Heart left ventricle (tissue), 16 donors: ENCODE data around the gene NDUFB10. TPM values are rescaled to one million over a fixed set of nuclear protein-coding genes. Genes with fewer than 3 reads are reported as not detected.

ENCODE experiments used
- ATAC-seq, 4 donors: fragments of 200-7000 bp; cut with Tn5 transposase; one replicate each; pipeline ENCODE4 v1.9.1; 2020 to 2022; ENCODE audit warnings: moderate library complexity in 4 of 4, mild to moderate bottlenecking in 3 of 4, moderate number of reproducible peaks in 1 of 4
- DNase-seq, 5 donors: peaks; one replicate each; pipeline ENCODE4 v3.0.0-alpha.2; 2020
- H3K27ac ChIP-seq, 12 donors: fragments of 200-600 bp; sonication (generic) in 4 of 12; one replicate each; pipeline versions ENCODE4 v1.5.0 to v1.8.0; 2016 to 2022; ENCODE audit warnings: mild to moderate bottlenecking in 2 of 12
- H3K27me3 ChIP-seq, 9 donors: fragments of 200-600 bp; sonication (generic) in 2 of 9; one replicate each; pipeline versions ENCODE4 v1.5.1 to v1.8.0; 2016 to 2022; ENCODE audit warnings: mild to moderate bottlenecking in 3 of 9
- H3K36me3 ChIP-seq, 9 donors: fragments of 200-600 bp; sonication (generic) in 2 of 9; one replicate each; pipeline versions ENCODE4 v1.5.0 to v1.8.0; 2018 to 2022; ENCODE audit warnings: mild to moderate bottlenecking in 2 of 9
- H3K4me1 ChIP-seq, 12 donors: fragments of 200-600 bp; sonication (generic) in 4 of 12; one replicate each; pipeline versions ENCODE4 v1.5.0 to v1.8.0; 2016 to 2022; ENCODE audit warnings: mild to moderate bottlenecking in 3 of 12
- H3K4me3 ChIP-seq, 12 donors: fragments of 200-600 bp; sonication (generic) in 4 of 12; one replicate each; pipeline versions ENCODE4 v1.5.0 to v1.8.0; 2017 to 2022; ENCODE audit warnings: mild to moderate bottlenecking in 9 of 12, moderate library complexity in 4 of 12
- H3K9me3 ChIP-seq, 12 donors: fragments of 200-600 bp; sonication (generic) in 4 of 12; one replicate each; pipeline versions ENCODE4 v1.5.0 to v1.8.0; 2016 to 2022; ENCODE audit warnings: mild to moderate bottlenecking in 1 of 12
- CTCF ChIP-seq, 12 donors: fragments of 200-600 bp; sonication (generic) in 4 of 12; IDR thresholded peaks; one replicate each; pipeline versions ENCODE4 v1.5.0 to v1.8.0; 2018 to 2022; ENCODE audit warnings: antibody characterized with exemption in 12 of 12, mild to moderate bottlenecking in 5 of 12
- POLR2A ChIP-seq, 2 donors: fragments of 450-650 bp; IDR thresholded peaks; one replicate each; pipeline ENCODE4 v1.6.1; 2017; ENCODE audit warnings: antibody characterized with exemption in 2 of 2, mild to moderate bottlenecking in 2 of 2, moderate library complexity in 2 of 2
- WGBS, 4 donors: extraction: QIAGEN DNeasy Blood & Tissue Kit in 2 of 4; methylation state at CpG; one replicate each; pipeline versions ENCODE4 v1.1.5 to v1.1.7; 2013 to 2018; 5-methylcytosine and 5-hydroxymethylcytosine counted together
- intact Hi-C, 10 donors: fragments of 100-400 bp; cut with DNase I; formaldehyde crosslinking; loops; one replicate each; pipeline versions ENCODE4 v1.11.1 to v1.14.2; 2022
- polyA plus RNA-seq, 2 donors: library from polyadenylated mRNA; stranded (reverse); fragments of 200-250 nt; gene quantifications; one replicate each; pipeline ENCODE4 v1.2.3, GENCODE V29; 2013
- total RNA-seq, 9 donors: library from RNA; depleted of rRNA in 2 of 9; stranded (reverse); fragments of >200 nt in 2 of 9; fragmentation: NEBNext Ultra II Directional in 3 of 9; extraction: Animal tissue kit (Norgen Biotek cat#: 25700) in 3 of 9; gene quantifications; one replicate each; pipeline versions ENCODE4 v1.1.0 to v1.2.4, GENCODE V29; 2016 to 2023
- donor health status: ischemic (EF 13 %, LVEDD 7.1; RV severe dilation, severe dysfunction).
- donor health status: healthy with polysubstance abuse.
- donor health status: DM: no; HTN: yes; CAD: no.
- donor health status: DM: no; HTN: no; CAD: no.
- donor health status: ischemic (EF 25% LVEDD 6.9; RV normal size, moderate dysfunction).
- donor health status: ischemic (EF 25% LVEDD 5.7; RV mildly dilated, moderate dysfunction).
- donor health status: healthy.
- donor health status: DM: yes; HTN: yes; CAD: no.
- donor health status: ischemic (EF 35%, LVEDD 5.7; RV mildly dilated, moderate dysfunction).
- donor health status: nonischemic (EF 11% LVEDD 7.7; RV severe dilation, severe dysfunction).
- donor health status: DM: yes; HTN: yes; CAD: no.
- donor health status: PGD.
- donor health status: ischemic (EF 29% LVEDD 5.4; RV normal size, mild dysfunction).
- donor health status: nonischemic (EF 23%, LVEDD 6.1; RV moderate dilation, normal function).

The NDUFB10 gene
- total and polyA plus RNA-seq, 11 donors, result 316 to 1,618 (median 548) TPM

GRCh38 chr16:1930338-1930720 lies 29.0 kb upstream of the NDUFB10 start:
- Histone ChIP-seq H3K4me3 (peak overlapping the region in 1 of 12 donors; percentile 70), H3K36me3 (no peaks in the 10 kb centered on the region), H3K4me1 (peaks cover 0 to 12% (median 7%) of the 10 kb centered on the region in 12 donors), H3K27me3 (no peaks in the 10 kb centered on the region), H3K27ac (no peak overlapping the region), H3K9me3 (no peaks in the 10 kb centered on the region)
- ATAC-seq, result no peak
- intact Hi-C loops, result loop anchor here in 2 of 10 donors (2.0 to 5.0 kb wide), 2 partner anchors 66 to 68 kb away; no protein-coding TSS in a partner anchor
- no peak for TF ChIP-seq CTCF (IDR thresholded peaks at IDR 0.05)
- TF ChIP-seq POLR2A (IDR thresholded peaks at IDR 0.05), result no peak
- DNase-seq, result no peak
- WGBS, 4 donors, result 61 to 84% (median 78%) methylated on average over 10 of the region's 10 CpGs

GRCh38 chr16:1932050-1933028 lies 27.0 kb upstream of the NDUFB10 start:
- H3K27ac ChIP-seq, result no peak overlapping the region
- no peak overlapping the region for H3K4me3 ChIP-seq
- no peaks in the 10 kb centered on the region for H3K9me3 ChIP-seq
- DNase-seq (peak in 1 of 5 donors; percentile 54), ATAC-seq (peak in 3 of 4 donors; percentile 7 to 51 (median 15))
- H3K36me3 ChIP-seq, result peaks cover 0 to 8% (median under 1%) of the 10 kb centered on the region in 9 donors
- WGBS, 4 donors, result 65 to 72% (median 70%) methylated on average over 16 to 19 of the region's 19 CpGs
- no peaks in the 10 kb centered on the region for H3K27me3 ChIP-seq
- TF ChIP-seq CTCF (IDR thresholded peaks at IDR 0.05) (peak in 1 of 12 donors; percentile 9), POLR2A (IDR thresholded peaks at IDR 0.05) (no peak)
- H3K4me1 ChIP-seq, result peaks cover 0 to 12% (median 7%) of the 10 kb centered on the region in 12 donors
- intact Hi-C loops, result loop anchor here in 1 of 10 donors (5.0 kb wide), 1 partner anchor 70 kb away; no protein-coding TSS in a partner anchor

GRCh38 chr16:1933097-1933661 lies 26.2 kb upstream of the NDUFB10 start:
- Histone ChIP-seq H3K27me3 (no peaks in the 10 kb centered on the region), H3K36me3 (peaks cover 0 to 16% (median 9%) of the 10 kb centered on the region in 9 donors), H3K27ac (no peak overlapping the region), H3K4me3 (no peak overlapping the region), H3K4me1 (peaks cover 0 to 18% (median 7%) of the 10 kb centered on the region in 12 donors), H3K9me3 (no peaks in the 10 kb centered on the region)
- intact Hi-C loops, result loop anchor here in 1 of 10 donors (5.0 kb wide), 1 partner anchor 71 kb away; no protein-coding TSS in a partner anchor
- no peak for DNase-seq
- no peak for TF ChIP-seq CTCF (IDR thresholded peaks at IDR 0.05)
- WGBS, 4 donors, result 59 to 69% (median 66%) methylated on average over 19 to 23 of the region's 23 CpGs
- ATAC-seq, result no peak
